NCI-H128 (cell line): ENCODE measurements around the gene MAGEA6.
"Not testable (repeated sequence)": the region's sequence is repeated elsewhere in the genome, so short reads cannot be mapped to it uniquely, and the experiment has no call there.

ENCODE experiments used
- DNase-seq: peaks from one replicate; lab custom pipeline; 2025; ENCODE audit not compliant: unreplicated experiment; lab: John Stamatoyannopoulos, UW

MAGEA6 gene

GRCh38 chrX:152734143-152734858 lies 35.2 kb downstream of the MAGEA6 start:
- not testable (repeated sequence) for DNase-seq

DNA sequence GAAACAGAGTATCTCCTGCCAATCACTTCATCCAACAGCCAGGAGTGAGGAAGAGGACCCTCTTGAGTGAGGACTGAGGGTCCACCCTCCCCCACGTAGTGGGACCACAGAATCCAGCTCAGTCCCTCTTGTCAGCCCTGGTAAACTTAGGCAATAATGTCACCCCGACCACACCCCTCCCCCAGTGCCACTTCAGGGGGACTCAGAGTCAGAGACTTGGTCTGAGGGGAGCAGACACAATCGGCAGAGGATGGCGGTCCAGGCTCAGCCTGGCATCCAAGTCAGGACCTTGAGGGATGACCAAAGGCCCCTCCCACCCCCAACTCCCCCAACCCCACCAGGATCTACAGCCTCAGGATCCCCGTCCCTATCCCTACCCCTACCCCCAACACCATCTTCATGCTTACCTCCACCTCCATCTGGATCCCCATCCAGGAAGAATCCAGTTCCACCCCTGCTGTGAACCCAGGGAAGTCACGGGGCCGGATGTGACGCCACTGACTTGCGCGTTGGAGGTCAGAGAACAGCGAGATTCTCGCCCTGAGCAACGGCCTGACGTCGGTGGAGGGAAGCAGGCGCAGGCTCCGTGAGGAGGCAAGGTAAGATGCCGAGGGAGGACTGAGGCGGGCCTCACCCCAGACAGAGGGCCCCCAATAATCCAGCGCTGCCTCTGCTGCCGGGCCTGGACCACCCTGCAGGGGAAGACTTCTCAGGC lies 36.1 kb downstream of the MAGEA6 start, which contains the start of the genes CSAG1 and MAGEA12:
Gene CSAG1, minus strand, starts transcription at position 461 of the 715 bp plus-strand sequence. CDS start 1,261 bp downstream, outside the sequence.
Gene MAGEA12, plus strand, starts transcription at position 497 of the 715 bp plus-strand sequence. CDS start 2,405 bp downstream, outside the sequence.
- DNase-seq, result no peak

GRCh38 chrX:152725409-152725808 lies 44.1 kb downstream of the MAGEA6 start:
- no peak for DNase-seq
